PFSK-1 (cell line): ENCODE data around the gene RD3L.

Experiments used
- FOXP2 ChIP-seq: optimal IDR thresholded peaks from 2 replicates; pipeline ENCODE3; 2011; ENCODE audit warnings: borderline replicate concordance, control low read depth, inconsistent platforms; ENCODE audit not compliant: insufficient read depth; ENCODE audit errors: extremely low read length, extremely low read depth
- POLR2AphosphoS5 ChIP-seq: IDR thresholded peaks from 2 replicates; pipeline ENCODE4 v1.6.1; 2012; ENCODE audit warnings: low read depth, mild to moderate bottlenecking, control low read depth, low read length, moderate library complexity
- REST ChIP-seq, 2 experiments: IDR thresholded peaks; 2 replicates each; pipeline versions ENCODE4 v1.6.1 to v1.8.0; 2011 to 2012; ENCODE audit warnings: low read depth in 2 of 2, low read length in 2 of 2, control low read depth in 1 of 2, inconsistent platforms in 1 of 2, mild to moderate bottlenecking in 1 of 2, moderate library complexity in 1 of 2; ENCODE audit not compliant: insufficient read depth in 1 of 2
- SIN3A ChIP-seq: IDR thresholded peaks from 2 replicates; pipeline ENCODE4 v1.6.1; 2012; ENCODE audit warnings: mild to moderate bottlenecking, low read length, moderate library complexity, borderline replicate concordance; ENCODE audit not compliant: insufficient read depth
- TAF1 ChIP-seq: IDR thresholded peaks from 2 replicates; pipeline ENCODE4 v1.6.1; 2012; ENCODE audit warnings: low read length, control low read depth, borderline replicate concordance; ENCODE audit not compliant: insufficient read depth

Gene RD3L

GRCh38 chr14:103946975-103947374 is 4.6 kb upstream of the RD3L start:
- TF ChIP-seq FOXP2 (no peak), TAF1 (no peak), REST (IDR thresholded peaks at IDR 0.05; ENCODE audit: insufficient read depth in 1 of 2, low read depth in 2 of 2, low read length in 2 of 2) (no peak), POLR2AphosphoS5 (no peak), SIN3A (no peak)

- TF ChIP-seq POLR2AphosphoS5: no peak
- no peak for TF ChIP-seq TAF1
- no peak for TF ChIP-seq SIN3A
- TF ChIP-seq FOXP2: no peak
- no peak for TF ChIP-seq REST (IDR thresholded peaks at IDR 0.05; ENCODE audit: insufficient read depth in 1 of 2, low read depth in 2 of 2, low read length in 2 of 2)
Measured at GRCh38 chr14:103943673-103944072, 1.3 kb upstream of the RD3L start.

DNA sequence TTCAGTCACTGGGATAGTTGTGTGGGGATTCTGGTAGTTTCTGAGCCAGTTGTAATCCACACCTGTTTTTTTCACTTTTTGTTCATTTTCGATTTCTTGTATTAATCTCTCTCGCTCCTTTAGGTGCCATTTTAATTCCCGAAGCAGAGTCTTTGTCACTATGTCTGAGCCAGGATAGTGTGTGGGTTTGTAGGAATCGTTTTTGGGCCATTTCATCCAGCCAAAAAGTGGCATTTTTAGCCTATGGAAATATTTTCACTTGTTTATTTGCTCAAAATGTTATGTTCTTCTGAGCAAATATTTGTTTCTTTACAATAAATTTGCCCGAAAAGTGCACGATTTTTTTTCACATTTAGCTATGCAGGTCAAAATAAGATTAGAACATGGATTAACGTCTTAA is 867 bp downstream of the RD3L start:
- TF ChIP-seq REST (IDR thresholded peaks at IDR 0.05; ENCODE audit: insufficient read depth in 1 of 2, low read depth in 2 of 2, low read length in 2 of 2): no peak
- no peak for TF ChIP-seq TAF1
- no peak for TF ChIP-seq POLR2AphosphoS5
- TF ChIP-seq SIN3A: no peak
- no peak for TF ChIP-seq FOXP2

DNA sequence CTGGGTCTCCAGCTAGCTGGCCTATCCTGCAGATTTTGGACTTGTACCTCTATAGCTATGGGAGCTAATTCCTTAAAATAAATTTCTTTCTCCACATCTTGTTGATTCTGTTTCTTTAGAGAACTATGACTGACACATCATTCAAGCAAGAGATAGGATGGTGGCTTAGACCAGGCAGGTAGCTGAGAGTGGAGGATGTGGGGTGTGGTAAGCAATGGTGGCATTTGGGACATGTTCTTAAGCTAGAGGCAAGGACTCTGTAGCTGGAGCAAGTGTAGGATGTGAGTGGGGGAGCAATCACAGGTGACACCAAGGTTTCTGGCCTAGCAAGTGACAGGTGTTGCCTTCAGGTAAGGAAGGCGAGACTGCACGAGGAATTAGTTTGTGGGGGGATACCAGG is 7.2 kb downstream of the RD3L start:
- TF ChIP-seq POLR2AphosphoS5: no peak
- no peak for TF ChIP-seq TAF1
- no peak for TF ChIP-seq SIN3A
- no peak for TF ChIP-seq REST (IDR thresholded peaks at IDR 0.05; ENCODE audit: insufficient read depth in 1 of 2, low read depth in 2 of 2, low read length in 2 of 2)
- TF ChIP-seq FOXP2: no peak

DNA sequence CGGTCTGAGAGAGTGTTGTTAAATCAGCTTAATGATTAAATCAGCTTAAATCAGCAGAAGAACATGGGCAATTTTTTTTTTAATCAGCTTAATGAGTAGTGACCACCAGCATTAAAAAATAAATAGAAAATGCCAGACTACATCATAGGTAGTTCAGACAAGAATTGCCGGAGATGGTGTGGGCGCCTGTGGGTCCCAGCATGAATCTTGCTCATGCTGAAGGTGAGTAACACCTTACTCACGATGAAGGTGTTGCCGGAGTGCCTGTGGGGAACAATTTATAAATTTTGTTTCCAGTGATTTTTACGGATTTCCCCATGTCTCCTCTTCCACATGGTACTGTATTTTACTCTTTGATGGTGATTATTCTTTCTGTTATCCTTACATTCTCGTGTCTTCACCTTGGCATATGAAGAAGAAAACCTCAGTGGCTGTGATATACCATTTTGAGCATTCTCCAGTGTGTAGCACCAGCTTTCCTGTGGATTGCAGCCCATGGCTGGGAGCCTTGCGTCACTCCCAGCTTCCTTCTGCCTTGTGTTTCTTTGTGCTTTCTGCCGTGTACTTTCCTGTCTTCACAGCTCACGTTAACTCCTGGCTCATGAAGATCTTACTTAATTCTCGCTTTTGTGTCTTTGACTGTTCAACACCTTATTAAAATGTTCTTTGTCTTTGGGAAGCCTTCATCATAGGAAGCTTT is 9.4 kb downstream of the RD3L start:
- TF ChIP-seq FOXP2 (no peak), REST (IDR thresholded peaks at IDR 0.05; ENCODE audit: insufficient read depth in 1 of 2, low read depth in 2 of 2, low read length in 2 of 2) (no peak), POLR2AphosphoS5 (no peak), SIN3A (no peak), TAF1 (no peak)
